HepG2 (cell line): Measurements from ENCODE around the gene HNRNPR. TPM values are rescaled to one million over a fixed set of nuclear protein-coding genes. Genes with fewer than 3 reads are reported as not detected.

ENCODE experiments used
- AHDC1 ChIP-seq: sonication (generic); formaldehyde crosslinking; IDR thresholded peaks from 2 replicates; pipeline ENCODE4 v1.5.1; 2020; ENCODE audit warnings: mild to moderate bottlenecking, missing genetic modification reagents, borderline replicate concordance
- ELK4 ChIP-seq: sonication (generic); formaldehyde crosslinking; IDR thresholded peaks from 2 replicates; pipeline ENCODE4 v1.9.0; 2021; ENCODE audit warnings: missing genetic modification reagents, borderline replicate concordance
- ESRRA ChIP-seq: sonication (generic); formaldehyde crosslinking; IDR thresholded peaks from 2 replicates; pipeline ENCODE4 v1.5.1; 2020; ENCODE audit warnings: mild to moderate bottlenecking, low read depth, missing genetic modification reagents
- FOXK2 ChIP-seq: fragments of 450-650 bp; IDR thresholded peaks from 2 replicates; pipeline ENCODE4 v1.6.1; 2016
- LCORL ChIP-seq, 2 experiments: fragments of 450-650 bp in 1 of 2; sonication (generic) in 1 of 2; formaldehyde crosslinking in 1 of 2; IDR thresholded peaks; 2 replicates each; pipeline versions ENCODE4 v1.5.0 to v1.6.1; 2017 to 2020; ENCODE audit warnings: antibody characterized with exemption in 1 of 2, missing genetic modification reagents in 1 of 2
- TRIM24 ChIP-seq: sonication (generic); formaldehyde crosslinking; IDR thresholded peaks from 2 replicates; pipeline ENCODE4 v1.8.0; 2022; ENCODE audit warnings: mild to moderate bottlenecking, missing genetic modification reagents
- ZHX2 ChIP-seq, 2 experiments: sonication (generic) in 1 of 2; formaldehyde crosslinking in 1 of 2; IDR thresholded peaks; 2 replicates each; pipeline versions ENCODE4 v1.6.1 to v1.9.0; 2014 to 2022; ENCODE audit warnings: antibody characterized with exemption in 1 of 2, borderline replicate concordance in 1 of 2, inconsistent platforms in 1 of 2, low read depth in 1 of 2, missing genetic modification reagents in 1 of 2
- polyA plus RNA-seq, 8 experiments: library from polyadenylated mRNA; depleted of rRNA in 3 of 8; stranded (reverse) in 7 of 8; unstranded in 1 of 8; fragments of >200 nt; fragmentation: Illumina TruSeq in 4 of 8; extraction: Trizol in 4 of 8; gene quantifications; 2 replicates each; pipeline versions ENCODE4 v1.2.1 to v1.2.3, GENCODE V29; 2011 to 2016; ENCODE audit warnings: low read depth in 4 of 8, missing spikeins in 1 of 8, mixed read lengths in 1 of 8; ENCODE audit not compliant: insufficient read depth in 1 of 8
- total RNA-seq, 5 experiments: library from RNA; depleted of rRNA; stranded (reverse); fragments of >200 nt; fragmentation: Illumina TruSeq; extraction: Trizol; gene quantifications; 2 replicates each; pipeline ENCODE4 v1.2.3, GENCODE V29; 2016; ENCODE audit warnings: low read depth in 1 of 5
- TF ChIP-seq, protein P1 (sequence below): sonication (generic); formaldehyde crosslinking; IDR thresholded peaks from 2 replicates; pipeline ENCODE4 v1.5.0; 2020; ENCODE audit warnings: mild to moderate bottlenecking, low read depth, missing genetic modification reagents, borderline replicate concordance
- TF ChIP-seq, protein P2 (sequence below): sonication (generic); formaldehyde crosslinking; IDR thresholded peaks from 2 replicates; pipeline ENCODE4 v1.5.0; 2020; ENCODE audit warnings: missing genetic modification reagents
- TF ChIP-seq, protein P3 (sequence below): sonication (generic); formaldehyde crosslinking; IDR thresholded peaks from 2 replicates; pipeline ENCODE4 v1.5.0; 2020; ENCODE audit warnings: mild to moderate bottlenecking, missing genetic modification reagents, moderate library complexity

The HNRNPR gene
- total and polyA plus RNA-seq, 2 of the 13 experiments (the other 11 are each of a cell fraction or from before 2014, with no cell fraction given): 133 to 216 TPM

GRCh38 chr1:23344111-23344986, at the start of gene HNRNPR (continued):
- TF ChIP-seq AHDC1 (CRISPR knock-in tag) (no peak), FOXK2 (no peak), ZHX2 (IDR thresholded peaks at IDR 0.05; ENCODE audit: low read depth) (peak; percentile 71; the same call in 1 of the 2 replicates), ZHX2 (CRISPR knock-in tag; IDR thresholded peaks at IDR 0.05; ENCODE audit: borderline replicate concordance) (no peak), LCORL (IDR thresholded peaks at IDR 0.05) (no peak), LCORL (CRISPR knock-in tag; IDR thresholded peaks at IDR 0.05) (peak; percentile 94), TRIM24 (CRISPR knock-in tag) (no peak), ELK4 (CRISPR knock-in tag) (no peak), ESRRA (CRISPR knock-in tag) (peak; percentile 66; the same call in 1 of the 2 replicates)
- TF ChIP-seq, protein P1, sequence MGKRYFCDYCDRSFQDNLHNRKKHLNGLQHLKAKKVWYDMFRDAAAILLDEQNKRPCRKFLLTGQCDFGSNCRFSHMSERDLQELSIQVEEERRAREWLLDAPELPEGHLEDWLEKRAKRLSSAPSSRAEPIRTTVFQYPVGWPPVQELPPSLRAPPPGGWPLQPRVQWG (CRISPR knock-in tag): no peak
- TF ChIP-seq, protein P2, sequence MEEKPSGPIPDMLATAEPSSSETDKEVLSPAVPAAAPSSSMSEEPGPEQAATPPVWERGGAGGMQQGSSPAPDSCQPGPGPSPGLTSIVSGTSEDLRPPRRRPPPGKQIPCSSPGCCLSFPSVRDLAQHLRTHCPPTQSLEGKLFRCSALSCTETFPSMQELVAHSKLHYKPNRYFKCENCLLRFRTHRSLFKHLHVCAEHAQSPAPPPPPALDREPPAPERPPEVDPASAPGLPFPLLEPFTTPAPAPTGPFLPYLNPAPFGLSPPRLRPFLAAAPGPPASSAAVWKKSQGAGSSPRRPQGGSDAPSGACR: peak; percentile 81
- TF ChIP-seq, protein P3, sequence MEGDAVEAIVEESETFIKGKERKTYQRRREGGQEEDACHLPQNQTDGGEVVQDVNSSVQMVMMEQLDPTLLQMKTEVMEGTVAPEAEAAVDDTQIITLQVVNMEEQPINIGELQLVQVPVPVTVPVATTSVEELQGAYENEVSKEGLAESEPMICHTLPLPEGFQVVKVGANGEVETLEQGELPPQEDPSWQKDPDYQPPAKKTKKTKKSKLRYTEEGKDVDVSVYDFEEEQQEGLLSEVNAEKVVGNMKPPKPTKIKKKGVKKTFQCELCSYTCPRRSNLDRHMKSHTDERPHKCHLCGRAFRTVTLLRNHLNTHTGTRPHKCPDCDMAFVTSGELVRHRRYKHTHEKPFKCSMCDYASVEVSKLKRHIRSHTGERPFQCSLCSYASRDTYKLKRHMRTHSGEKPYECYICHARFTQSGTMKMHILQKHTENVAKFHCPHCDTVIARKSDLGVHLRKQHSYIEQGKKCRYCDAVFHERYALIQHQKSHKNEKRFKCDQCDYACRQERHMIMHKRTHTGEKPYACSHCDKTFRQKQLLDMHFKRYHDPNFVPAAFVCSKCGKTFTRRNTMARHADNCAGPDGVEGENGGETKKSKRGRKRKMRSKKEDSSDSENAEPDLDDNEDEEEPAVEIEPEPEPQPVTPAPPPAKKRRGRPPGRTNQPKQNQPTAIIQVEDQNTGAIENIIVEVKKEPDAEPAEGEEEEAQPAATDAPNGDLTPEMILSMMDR (CRISPR knock-in tag): peak; percentile 36
